OCI-LY1 (cell line): Measurements from ENCODE around the gene FAXDC2.

Experiments used
- EZH2 ChIP-seq: fragments of 200-600 bp; sonication (generic), shearing (Covaris generic); IDR thresholded peaks from 2 replicates; pipeline ENCODE4 v1.8.0; 2017; ENCODE audit warnings: borderline replicate concordance, mixed run types, mild to moderate bottlenecking, antibody characterized with exemption, low read length, moderate library complexity, mixed read lengths
- TF ChIP-seq, protein P1 (sequence below): fragments of 200-600 bp; sonication (generic), shearing (Covaris generic); IDR thresholded peaks from 2 replicates; pipeline ENCODE4 v1.5.1; 2017; ENCODE audit warnings: mild to moderate bottlenecking, antibody characterized with exemption, low read length, moderate library complexity, mixed read lengths

DNA sequence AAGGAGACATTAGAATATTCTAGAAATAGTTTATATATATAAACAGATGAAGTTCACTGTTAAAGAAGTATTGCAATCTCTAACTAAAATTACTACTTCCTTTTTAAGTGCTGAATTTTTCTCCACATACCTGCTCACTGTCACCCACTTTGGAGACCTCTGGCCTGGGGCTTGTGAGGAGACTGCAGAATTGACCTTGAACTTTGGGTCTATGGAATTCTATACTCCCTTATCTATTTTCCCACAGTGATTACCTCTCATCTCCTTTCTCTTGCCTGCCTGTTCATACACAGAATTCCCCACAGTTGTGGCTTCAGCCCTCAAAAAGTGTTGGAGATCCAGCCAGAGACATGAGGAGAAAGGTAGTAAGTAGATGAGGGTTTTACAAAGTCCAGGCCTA is 49.8 kb downstream of the FAXDC2 start:
- no peak for TF ChIP-seq EZH2
- TF ChIP-seq, protein P1, sequence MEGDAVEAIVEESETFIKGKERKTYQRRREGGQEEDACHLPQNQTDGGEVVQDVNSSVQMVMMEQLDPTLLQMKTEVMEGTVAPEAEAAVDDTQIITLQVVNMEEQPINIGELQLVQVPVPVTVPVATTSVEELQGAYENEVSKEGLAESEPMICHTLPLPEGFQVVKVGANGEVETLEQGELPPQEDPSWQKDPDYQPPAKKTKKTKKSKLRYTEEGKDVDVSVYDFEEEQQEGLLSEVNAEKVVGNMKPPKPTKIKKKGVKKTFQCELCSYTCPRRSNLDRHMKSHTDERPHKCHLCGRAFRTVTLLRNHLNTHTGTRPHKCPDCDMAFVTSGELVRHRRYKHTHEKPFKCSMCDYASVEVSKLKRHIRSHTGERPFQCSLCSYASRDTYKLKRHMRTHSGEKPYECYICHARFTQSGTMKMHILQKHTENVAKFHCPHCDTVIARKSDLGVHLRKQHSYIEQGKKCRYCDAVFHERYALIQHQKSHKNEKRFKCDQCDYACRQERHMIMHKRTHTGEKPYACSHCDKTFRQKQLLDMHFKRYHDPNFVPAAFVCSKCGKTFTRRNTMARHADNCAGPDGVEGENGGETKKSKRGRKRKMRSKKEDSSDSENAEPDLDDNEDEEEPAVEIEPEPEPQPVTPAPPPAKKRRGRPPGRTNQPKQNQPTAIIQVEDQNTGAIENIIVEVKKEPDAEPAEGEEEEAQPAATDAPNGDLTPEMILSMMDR, result no peak
